HG03066 (cell line): ENCODE results near the gene POLR1C.
"Not testable (repeated sequence)": the region's sequence is repeated elsewhere in the genome, so short reads cannot be mapped to it uniquely, and the experiment has no call there.

Experiments
- ATAC-seq: cut with Tn5 transposase; IDR thresholded peaks from one replicate; pipeline ENCODE4 v1.9.1; 2021; ENCODE audit warnings: low read depth; ENCODE audit not compliant: unreplicated experiment

POLR1C gene

DNA sequence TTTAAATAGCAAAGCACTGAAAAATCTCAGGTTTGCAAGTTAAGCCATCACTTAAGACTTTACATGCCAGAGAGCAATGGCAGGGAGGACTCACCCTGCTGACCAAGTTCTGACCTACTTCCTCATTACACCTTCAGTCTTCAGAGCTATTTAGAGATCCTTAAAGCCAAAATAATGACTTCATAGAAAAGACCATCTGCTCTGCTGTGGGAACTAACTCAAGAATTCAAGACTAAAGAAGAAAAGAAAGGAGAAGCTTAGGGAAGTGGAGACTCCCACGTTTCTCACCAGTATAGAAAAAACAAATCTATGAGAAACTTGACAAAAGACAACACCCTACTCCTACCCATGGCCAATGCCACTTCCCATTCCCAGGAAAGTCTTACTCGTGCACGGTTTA is 30.3 kb downstream of the POLR1C start:
- no peak for ATAC-seq

DNA sequence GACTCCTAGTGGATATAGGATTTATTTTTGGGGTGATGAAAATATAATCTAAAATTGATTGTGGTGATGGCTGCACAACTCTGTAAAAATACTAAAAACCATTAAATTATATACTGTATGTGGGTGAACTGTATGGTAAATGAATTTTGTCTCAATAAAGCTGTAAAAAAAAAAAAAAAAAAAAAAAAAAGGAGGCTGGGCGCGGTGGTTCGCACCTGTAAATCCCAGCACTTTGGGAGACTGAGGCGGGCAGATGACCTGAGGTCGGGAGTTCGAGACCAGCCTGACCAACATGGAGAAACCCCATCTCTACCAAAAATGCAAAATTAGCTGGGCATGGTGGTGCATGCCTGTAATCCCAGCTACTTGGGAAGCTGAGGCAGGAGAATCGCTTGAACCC is 40.7 kb downstream of the POLR1C start:
- ATAC-seq, result not testable (repeated sequence)

DNA sequence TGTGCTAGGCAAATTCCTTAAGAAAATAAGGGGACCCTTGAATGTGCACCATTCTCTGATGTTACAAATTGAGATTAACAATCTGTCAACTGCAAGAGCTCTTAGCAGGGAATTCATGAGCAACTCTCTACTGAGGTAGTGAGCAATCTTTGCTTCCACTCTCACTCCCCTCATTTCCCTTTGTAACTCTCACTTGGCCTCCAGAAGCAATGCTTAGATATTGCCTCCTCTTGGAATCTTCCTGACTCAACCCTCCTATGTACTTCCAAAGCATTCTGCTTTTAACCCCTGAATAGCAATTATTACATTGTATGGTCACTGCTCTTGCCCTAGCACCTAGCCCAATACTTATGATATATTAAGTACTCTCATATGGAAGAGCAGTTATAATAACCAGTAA is 42.4 kb downstream of the POLR1C start:
- ATAC-seq, result no peak

DNA sequence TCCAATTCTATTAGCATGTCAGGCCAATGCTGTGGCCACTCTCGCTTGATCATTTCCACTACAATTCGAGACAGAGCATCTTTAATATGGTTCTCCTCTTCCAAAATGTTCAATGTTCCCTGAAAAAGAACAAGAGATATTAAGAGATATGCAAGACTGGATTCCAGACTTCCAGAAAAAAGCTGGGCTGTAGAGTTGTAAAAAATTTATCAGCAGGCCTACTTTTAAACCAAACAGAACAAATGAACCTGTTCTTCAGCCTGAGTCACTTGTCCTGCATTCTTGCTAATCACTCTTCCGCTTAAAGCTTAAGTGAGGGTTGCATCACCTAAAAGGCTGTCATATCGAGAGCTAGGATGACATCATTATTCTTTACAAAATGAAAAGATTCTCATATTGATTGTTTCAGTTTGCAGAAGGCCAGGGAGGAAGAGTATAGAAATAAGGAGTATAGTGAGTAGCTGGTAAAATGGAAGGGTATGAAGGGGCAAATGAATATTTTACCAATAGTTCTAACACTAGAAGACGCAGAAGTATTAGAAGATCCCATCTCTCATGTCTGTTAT is 54.1 kb downstream of the POLR1C start:
- no peak for ATAC-seq
